ENCODE measurements around the gene APH1B. TPM values are rescaled to one million over a fixed set of nuclear protein-coding genes. Genes with fewer than 3 reads are reported as not detected.

Gene APH1B
- total and polyA plus RNA-seq, 7 donors: 1.8 to 11.0 (median 7.9) TPM

- Histone ChIP-seq H3K36me3 (no peaks in the 10 kb centered on the region), H3K4me3 (no peak overlapping the region), H3K9me3 (no peaks in the 10 kb centered on the region), H3K4me1 (peaks cover 0 to 11% (median 4%) of the 10 kb centered on the region in 4 donors), H3K27me3 (no peaks in the 10 kb centered on the region), H3K27ac (peak overlapping the region in 1 of 4 donors; percentile 26)
- DNase-seq: no peak
- intact Hi-C loops (cut with DNase I): no loop called here
- TF ChIP-seq POLR2AphosphoS5 (IDR thresholded peaks at IDR 0.05) (no peak), CTCF (IDR thresholded peaks at IDR 0.05) (no peak), EP300 (IDR thresholded peaks at IDR 0.05) (no peak), POLR2A (IDR thresholded peaks at IDR 0.05) (no peak)
- WGBS, 2 donors: 81 to 87% methylated on average over 9 of the region's 9 CpGs
These were observed 46.6 kb downstream of the APH1B start for GRCh38 chr15:63323798-63324563.

- H3K4me1 ChIP-seq: peaks cover 0 to 11% (median 4%) of the 10 kb centered on the region in 4 donors
- TF ChIP-seq CTCF (IDR thresholded peaks at IDR 0.05) (no peak), EP300 (IDR thresholded peaks at IDR 0.05) (no peak), POLR2AphosphoS5 (IDR thresholded peaks at IDR 0.05) (no peak), POLR2A (IDR thresholded peaks at IDR 0.05) (no peak)
- no peak for DNase-seq
- 94% methylated on average over 7 of the region's 7 CpGs for WGBS, 2 donors
- no peaks in the 10 kb centered on the region for H3K9me3 ChIP-seq
- intact Hi-C loops (cut with DNase I): no loop called here
- H3K4me3 ChIP-seq: no peak overlapping the region
- no peaks in the 10 kb centered on the region for H3K36me3 ChIP-seq
- no peak overlapping the region for H3K27ac ChIP-seq
- no peaks in the 10 kb centered on the region for H3K27me3 ChIP-seq
These were observed 47.4 kb downstream of the APH1B start for GRCh38 chr15:63324770-63325169.

- intact Hi-C loops (cut with DNase I): no loop called here
- peaks cover 0 to 26% (median 15%) of the 10 kb centered on the region in 4 donors for H3K4me1 ChIP-seq
- H3K9me3 ChIP-seq: no peaks in the 10 kb centered on the region
- 85 to 95% methylated on average over 12 of the region's 12 CpGs for WGBS, 2 donors
- H3K36me3 ChIP-seq: no peaks in the 10 kb centered on the region
- no peaks in the 10 kb centered on the region for H3K27me3 ChIP-seq
- no peak for DNase-seq
- H3K27ac ChIP-seq: no peak overlapping the region
- H3K4me3 ChIP-seq: no peak overlapping the region
- TF ChIP-seq CTCF (IDR thresholded peaks at IDR 0.05) (no peak), POLR2AphosphoS5 (IDR thresholded peaks at IDR 0.05) (no peak), EP300 (IDR thresholded peaks at IDR 0.05) (no peak), POLR2A (IDR thresholded peaks at IDR 0.05) (no peak)
These were observed 50.4 kb downstream of the APH1B start for GRCh38 chr15:63327648-63328421.

GRCh38 chr15:63329567-63330350 lies 52.4 kb downstream of the APH1B start:
- 94 to 95% methylated on average over 5 of the region's 5 CpGs for WGBS, 2 donors
- no peak for DNase-seq

More at GRCh38 chr15:63329567-63330350, 52.4 kb downstream of the APH1B start:
- no peaks in the 10 kb centered on the region for H3K36me3 ChIP-seq
- no peak overlapping the region for H3K4me3 ChIP-seq
- TF ChIP-seq POLR2AphosphoS5 (IDR thresholded peaks at IDR 0.05) (no peak), EP300 (IDR thresholded peaks at IDR 0.05) (no peak), POLR2A (IDR thresholded peaks at IDR 0.05) (no peak), CTCF (IDR thresholded peaks at IDR 0.05) (no peak)
- H3K27me3 ChIP-seq: no peaks in the 10 kb centered on the region
- H3K27ac ChIP-seq: no peak overlapping the region
- intact Hi-C loops (cut with DNase I): no loop called here
- no peaks in the 10 kb centered on the region for H3K9me3 ChIP-seq
- peaks cover 0 to 21% (median 12%) of the 10 kb centered on the region in 4 donors for H3K4me1 ChIP-seq

Data from sigmoid colon (tissue), 7 donors.